Fibroblast of villous mesenchyme (primary cell): ENCODE data around the gene BLID. TPM values are rescaled to one million over a fixed set of nuclear protein-coding genes. Genes with fewer than 3 reads are reported as not detected.

Experiments used
- DNase-seq: peaks from one replicate; pipeline ENCODE4 v3.0.0-alpha.2; 2010; ENCODE audit warnings: low read depth
- H3K4me3 ChIP-seq: 2 replicates; pipeline ENCODE4 v1.5.1; 2011; ENCODE audit warnings: low read depth, mild to moderate bottlenecking, low read length
- CTCF ChIP-seq: IDR thresholded peaks from 2 replicates; pipeline ENCODE4 v1.5.1; 2012; ENCODE audit warnings: low read depth, mild to moderate bottlenecking, low read length; ENCODE audit not compliant: insufficient read depth
- total RNA-seq: library from RNA; depleted of rRNA; stranded (reverse); fragments of >200 nt; gene quantifications from 2 replicates; pipeline ENCODE4 v1.2.3, GENCODE V29; 2012

The BLID gene
- total RNA-seq, 1 donor = 6.0 TPM

- TF ChIP-seq CTCF = no peak
- no peak for DNase-seq
Measured at GRCh38 chr11:122141725-122142124, 25.7 kb upstream of the BLID start.

GRCh38 chr11:122140500-122140899, 24.5 kb upstream of the BLID start:
- no peak for DNase-seq
- no peak for TF ChIP-seq CTCF
- H3K4me3 ChIP-seq = no peak overlapping the region

More at GRCh38 chr11:122141725-122142124, 25.7 kb upstream of the BLID start:
- H3K4me3 ChIP-seq = no peak overlapping the region

GRCh38 chr11:122139595-122139866, 23.5 kb upstream of the BLID start:
- H3K4me3 ChIP-seq = no peak overlapping the region
- TF ChIP-seq CTCF = no peak
- DNase-seq = peak; percentile 91

- peak; percentile 86 for DNase-seq
- no peak for TF ChIP-seq CTCF
- H3K4me3 ChIP-seq = no peak overlapping the region
Measured at GRCh38 chr11:122138744-122139594, 23.0 kb upstream of the BLID start.

- DNase-seq = peak; percentile 97
- H3K4me3 ChIP-seq = no peak overlapping the region
- TF ChIP-seq CTCF = no peak
Measured at GRCh38 chr11:122137078-122137793, 21.2 kb upstream of the BLID start.

GRCh38 chr11:122131126-122131525, 15.1 kb upstream of the BLID start:
- no peak for TF ChIP-seq CTCF
- DNase-seq = no peak

More at GRCh38 chr11:122131126-122131525, 15.1 kb upstream of the BLID start:
- H3K4me3 ChIP-seq = no peak overlapping the region
